NT2/D1 (cell line): ENCODE measurements around the gene HMGB1.

Experiments used
- SUZ12 ChIP-seq: IDR thresholded peaks from 2 replicates; pipeline ENCODE4 v1.6.1; 2011; ENCODE audit not compliant: insufficient read length, insufficient read depth; ENCODE audit errors: extremely low read depth
- ZNF274 ChIP-seq: IDR thresholded peaks from 2 replicates; pipeline ENCODE4 v1.6.1; 2011; ENCODE audit warnings: mild to moderate bottlenecking, low read depth, low read length

DNA sequence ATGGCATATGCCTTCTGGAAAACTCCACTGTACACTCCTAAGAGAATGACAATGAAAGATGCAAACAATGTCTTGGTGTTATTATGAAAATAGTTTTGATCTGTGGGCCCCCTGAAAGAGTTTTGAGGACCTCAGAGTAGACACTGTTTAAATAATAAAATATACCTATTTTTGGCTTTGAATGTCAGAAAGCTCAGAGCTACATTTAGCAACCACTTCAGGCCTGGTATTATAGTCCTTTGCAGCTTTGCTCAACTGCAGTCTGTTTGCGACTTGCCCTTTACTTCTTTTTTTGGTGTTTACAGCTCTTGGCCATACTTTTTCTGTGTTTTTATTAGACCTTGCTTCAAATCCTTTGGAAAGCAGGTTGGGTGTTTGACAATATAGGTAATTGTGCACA, 49.3 kb downstream of the HMGB1 start:
- TF ChIP-seq ZNF274 = no peak
- no peak for TF ChIP-seq SUZ12
